ENCODE measurements around the gene AURKAIP1. TPM values are rescaled to one million over a fixed set of nuclear protein-coding genes. Genes with fewer than 3 reads are reported as not detected.

AURKAIP1 gene
- total and polyA plus RNA-seq, 4 donors, result 38.4 to 175 (median 97.7) TPM

DNA sequence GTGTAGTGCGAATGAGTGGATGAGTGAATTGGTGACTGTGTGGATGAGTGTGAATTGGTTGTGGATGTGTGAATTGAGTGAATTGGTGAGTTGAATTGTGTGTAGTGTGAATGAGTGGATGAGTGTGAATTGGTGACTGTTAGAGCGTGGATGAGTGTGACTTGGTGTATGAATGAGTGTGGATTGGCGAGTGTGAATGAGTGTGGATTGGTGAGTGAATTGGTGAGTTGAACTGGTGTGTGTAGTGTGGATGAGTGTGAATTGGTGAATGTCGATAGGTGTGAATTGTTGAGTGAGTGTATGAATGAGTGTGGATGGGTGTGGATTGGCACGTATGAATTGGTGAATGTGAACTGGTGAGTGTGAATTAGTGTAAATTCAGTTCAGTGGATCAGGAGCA lies 7.7 kb downstream of the AURKAIP1 start (continued):
- TF ChIP-seq, protein P1, sequence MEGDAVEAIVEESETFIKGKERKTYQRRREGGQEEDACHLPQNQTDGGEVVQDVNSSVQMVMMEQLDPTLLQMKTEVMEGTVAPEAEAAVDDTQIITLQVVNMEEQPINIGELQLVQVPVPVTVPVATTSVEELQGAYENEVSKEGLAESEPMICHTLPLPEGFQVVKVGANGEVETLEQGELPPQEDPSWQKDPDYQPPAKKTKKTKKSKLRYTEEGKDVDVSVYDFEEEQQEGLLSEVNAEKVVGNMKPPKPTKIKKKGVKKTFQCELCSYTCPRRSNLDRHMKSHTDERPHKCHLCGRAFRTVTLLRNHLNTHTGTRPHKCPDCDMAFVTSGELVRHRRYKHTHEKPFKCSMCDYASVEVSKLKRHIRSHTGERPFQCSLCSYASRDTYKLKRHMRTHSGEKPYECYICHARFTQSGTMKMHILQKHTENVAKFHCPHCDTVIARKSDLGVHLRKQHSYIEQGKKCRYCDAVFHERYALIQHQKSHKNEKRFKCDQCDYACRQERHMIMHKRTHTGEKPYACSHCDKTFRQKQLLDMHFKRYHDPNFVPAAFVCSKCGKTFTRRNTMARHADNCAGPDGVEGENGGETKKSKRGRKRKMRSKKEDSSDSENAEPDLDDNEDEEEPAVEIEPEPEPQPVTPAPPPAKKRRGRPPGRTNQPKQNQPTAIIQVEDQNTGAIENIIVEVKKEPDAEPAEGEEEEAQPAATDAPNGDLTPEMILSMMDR (IDR thresholded peaks at IDR 0.05; ENCODE audit: low read depth, low read length, missing input control), result no peak
- no peak for TF ChIP-seq RXRA (IDR thresholded peaks at IDR 0.05)
- TF ChIP-seq GABPA (IDR thresholded peaks at IDR 0.05 in 1 of 2, conservative IDR thresholded peaks at IDR 0.05 in 1 of 2), result no peak
- TF ChIP-seq, protein P2, sequence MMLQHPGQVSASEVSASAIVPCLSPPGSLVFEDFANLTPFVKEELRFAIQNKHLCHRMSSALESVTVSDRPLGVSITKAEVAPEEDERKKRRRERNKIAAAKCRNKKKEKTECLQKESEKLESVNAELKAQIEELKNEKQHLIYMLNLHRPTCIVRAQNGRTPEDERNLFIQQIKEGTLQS (IDR thresholded peaks at IDR 0.05), result no peak
- TF ChIP-seq HNF4A (conservative IDR thresholded peaks at IDR 0.05), result no peak
- TF ChIP-seq EGR1 (IDR thresholded peaks at IDR 0.05; ENCODE audit: low read depth in 2 of 2), result no peak
- no peak for TF ChIP-seq JUND (IDR thresholded peaks at IDR 0.05)

DNA sequence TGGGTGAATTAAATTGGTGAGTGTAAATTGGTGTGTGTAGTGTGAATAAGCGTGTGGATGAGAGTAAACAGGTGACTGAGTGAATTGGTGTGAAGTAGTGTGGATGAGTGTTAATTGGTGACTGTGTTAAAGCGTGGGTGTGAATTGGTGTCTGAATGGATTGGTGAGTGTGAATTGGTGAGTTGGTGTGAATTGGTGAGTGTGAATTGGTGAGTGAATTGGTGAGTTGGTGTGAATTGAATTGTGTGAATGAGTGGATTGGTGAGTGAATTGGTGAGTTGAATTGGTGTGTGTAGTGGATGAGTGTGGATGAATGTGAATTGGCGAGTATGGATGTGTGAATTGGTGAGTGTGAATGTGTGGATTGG lies 8.3 kb downstream of the AURKAIP1 start:
- WGBS, result 95% methylated on average over 3 of the region's 3 CpGs
- no peak for TF ChIP-seq YY1 (IDR thresholded peaks at IDR 0.05)
- no peak for TF ChIP-seq FOXA2 (IDR thresholded peaks at IDR 0.05)
- TF ChIP-seq, protein P3, sequence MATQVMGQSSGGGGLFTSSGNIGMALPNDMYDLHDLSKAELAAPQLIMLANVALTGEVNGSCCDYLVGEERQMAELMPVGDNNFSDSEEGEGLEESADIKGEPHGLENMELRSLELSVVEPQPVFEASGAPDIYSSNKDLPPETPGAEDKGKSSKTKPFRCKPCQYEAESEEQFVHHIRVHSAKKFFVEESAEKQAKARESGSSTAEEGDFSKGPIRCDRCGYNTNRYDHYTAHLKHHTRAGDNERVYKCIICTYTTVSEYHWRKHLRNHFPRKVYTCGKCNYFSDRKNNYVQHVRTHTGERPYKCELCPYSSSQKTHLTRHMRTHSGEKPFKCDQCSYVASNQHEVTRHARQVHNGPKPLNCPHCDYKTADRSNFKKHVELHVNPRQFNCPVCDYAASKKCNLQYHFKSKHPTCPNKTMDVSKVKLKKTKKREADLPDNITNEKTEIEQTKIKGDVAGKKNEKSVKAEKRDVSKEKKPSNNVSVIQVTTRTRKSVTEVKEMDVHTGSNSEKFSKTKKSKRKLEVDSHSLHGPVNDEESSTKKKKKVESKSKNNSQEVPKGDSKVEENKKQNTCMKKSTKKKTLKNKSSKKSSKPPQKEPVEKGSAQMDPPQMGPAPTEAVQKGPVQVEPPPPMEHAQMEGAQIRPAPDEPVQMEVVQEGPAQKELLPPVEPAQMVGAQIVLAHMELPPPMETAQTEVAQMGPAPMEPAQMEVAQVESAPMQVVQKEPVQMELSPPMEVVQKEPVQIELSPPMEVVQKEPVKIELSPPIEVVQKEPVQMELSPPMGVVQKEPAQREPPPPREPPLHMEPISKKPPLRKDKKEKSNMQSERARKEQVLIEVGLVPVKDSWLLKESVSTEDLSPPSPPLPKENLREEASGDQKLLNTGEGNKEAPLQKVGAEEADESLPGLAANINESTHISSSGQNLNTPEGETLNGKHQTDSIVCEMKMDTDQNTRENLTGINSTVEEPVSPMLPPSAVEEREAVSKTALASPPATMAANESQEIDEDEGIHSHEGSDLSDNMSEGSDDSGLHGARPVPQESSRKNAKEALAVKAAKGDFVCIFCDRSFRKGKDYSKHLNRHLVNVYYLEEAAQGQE (IDR thresholded peaks at IDR 0.05), result no peak
- no peak for TF ChIP-seq GABPA (IDR thresholded peaks at IDR 0.05 in 1 of 2, conservative IDR thresholded peaks at IDR 0.05 in 1 of 2)
- TF ChIP-seq JUND (IDR thresholded peaks at IDR 0.05), result no peak
- TF ChIP-seq RXRA (IDR thresholded peaks at IDR 0.05), result no peak
- no peak for TF ChIP-seq TAF1 (conservative IDR thresholded peaks at IDR 0.05)
- Histone ChIP-seq H3K27me3 (ENCODE audit: control insufficient read depth in 4 of 4, insufficient read depth in 4 of 4, low read length in 3 of 4) (no peaks in the 10 kb centered on the region), H3K9ac (ENCODE audit: low read depth in 1 of 2, low read length in 2 of 2) (no peak overlapping the region), H3K27ac (ENCODE audit: low read depth in 1 of 2, low read length in 2 of 2) (no peak overlapping the region), H3K36me3 (ENCODE audit: control insufficient read depth in 4 of 4, insufficient read depth in 3 of 4, low read depth in 1 of 4, low read length in 3 of 4) (no peaks in the 10 kb centered on the region), H3K9me3 (ENCODE audit: control insufficient read depth in 4 of 4, low read length in 3 of 4) (no peaks in the 10 kb centered on the region), H3K4me3 (ENCODE audit: low read depth in 1 of 3, low read length in 3 of 3) (no peak overlapping the region), H3K4me1 (ENCODE audit: control insufficient read depth in 4 of 4, insufficient read depth in 4 of 4, low read length in 3 of 4) (peaks cover 0 to under 1% (median under 1%) of the 10 kb centered on the region in 4 donors)
- DNase-seq (ENCODE audit: low spot score), result no peak

DNA sequence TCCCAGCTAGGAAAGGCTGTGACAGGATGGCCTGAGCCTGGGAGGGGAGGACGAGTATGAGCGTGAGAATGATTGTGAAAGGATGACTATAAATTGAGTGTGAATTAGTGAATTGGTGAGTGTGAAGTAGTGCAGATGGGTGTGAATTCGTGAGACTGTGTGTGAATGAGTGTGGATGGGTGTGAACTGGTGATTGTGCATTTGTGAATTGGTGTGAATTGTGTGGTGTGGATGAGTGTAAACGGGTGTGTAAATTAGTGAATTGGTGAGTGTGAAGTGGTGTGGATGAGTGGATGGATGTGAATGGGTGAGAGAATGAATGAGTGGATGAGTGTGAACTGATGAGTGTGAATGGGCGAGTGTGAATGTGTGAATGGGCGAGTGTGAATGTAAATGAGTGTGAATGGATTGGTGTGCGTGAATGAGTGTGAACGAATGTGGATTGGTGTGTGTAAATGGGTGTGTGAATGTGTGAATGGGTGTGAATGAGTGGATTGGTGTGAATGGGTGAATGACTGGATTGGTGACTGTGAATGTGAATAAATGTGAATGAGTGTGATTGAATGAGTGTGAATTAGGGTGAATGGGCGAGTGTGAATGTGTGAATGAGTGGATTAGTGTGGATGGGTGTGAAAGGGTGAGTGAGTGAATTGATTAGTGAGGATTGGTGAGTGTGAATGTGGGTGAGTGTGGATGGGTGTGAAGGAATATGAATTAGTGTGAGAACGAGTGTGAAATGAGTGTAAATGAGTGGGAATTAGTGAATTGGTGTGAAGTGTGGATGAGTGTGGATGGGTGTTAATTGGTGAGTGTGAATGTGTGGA lies 8.9 kb downstream of the AURKAIP1 start:
- DNase-seq (ENCODE audit: low spot score), result no peak
- 82% methylated on average over 10 of the region's 10 CpGs for WGBS
- TF ChIP-seq, protein P2 (IDR thresholded peaks at IDR 0.05), result no peak
- TF ChIP-seq, protein P4, sequence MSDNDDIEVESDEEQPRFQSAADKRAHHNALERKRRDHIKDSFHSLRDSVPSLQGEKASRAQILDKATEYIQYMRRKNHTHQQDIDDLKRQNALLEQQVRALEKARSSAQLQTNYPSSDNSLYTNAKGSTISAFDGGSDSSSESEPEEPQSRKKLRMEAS (IDR thresholded peaks at IDR 0.05), result no peak
- TF ChIP-seq GABPA (IDR thresholded peaks at IDR 0.05 in 1 of 2, conservative IDR thresholded peaks at IDR 0.05 in 1 of 2) (no peak), HNF4G (IDR thresholded peaks at IDR 0.05) (no peak), HNF4A (conservative IDR thresholded peaks at IDR 0.05) (no peak), RXRA (IDR thresholded peaks at IDR 0.05) (no peak), FOXA1 (IDR thresholded peaks at IDR 0.05) (no peak), EGR1 (IDR thresholded peaks at IDR 0.05; ENCODE audit: low read depth in 2 of 2) (no peak), SP1 (IDR thresholded peaks at IDR 0.05) (no peak), YY1 (IDR thresholded peaks at IDR 0.05) (no peak), JUND (IDR thresholded peaks at IDR 0.05) (no peak)
- TF ChIP-seq, protein P1 (IDR thresholded peaks at IDR 0.05; ENCODE audit: low read depth, low read length, missing input control), result no peak
- TF ChIP-seq, protein P5, sequence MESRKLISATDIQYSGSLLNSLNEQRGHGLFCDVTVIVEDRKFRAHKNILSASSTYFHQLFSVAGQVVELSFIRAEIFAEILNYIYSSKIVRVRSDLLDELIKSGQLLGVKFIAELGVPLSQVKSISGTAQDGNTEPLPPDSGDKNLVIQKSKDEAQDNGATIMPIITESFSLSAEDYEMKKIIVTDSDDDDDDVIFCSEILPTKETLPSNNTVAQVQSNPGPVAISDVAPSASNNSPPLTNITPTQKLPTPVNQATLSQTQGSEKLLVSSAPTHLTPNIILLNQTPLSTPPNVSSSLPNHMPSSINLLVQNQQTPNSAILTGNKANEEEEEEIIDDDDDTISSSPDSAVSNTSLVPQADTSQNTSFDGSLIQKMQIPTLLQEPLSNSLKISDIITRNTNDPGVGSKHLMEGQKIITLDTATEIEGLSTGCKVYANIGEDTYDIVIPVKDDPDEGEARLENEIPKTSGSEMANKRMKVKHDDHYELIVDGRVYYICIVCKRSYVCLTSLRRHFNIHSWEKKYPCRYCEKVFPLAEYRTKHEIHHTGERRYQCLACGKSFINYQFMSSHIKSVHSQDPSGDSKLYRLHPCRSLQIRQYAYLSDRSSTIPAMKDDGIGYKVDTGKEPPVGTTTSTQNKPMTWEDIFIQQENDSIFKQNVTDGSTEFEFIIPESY (IDR thresholded peaks at IDR 0.05), result no peak

More for the DNA sequence above, 8.9 kb downstream of the AURKAIP1 start:
- no peak overlapping the region for H3K4me3 ChIP-seq (ENCODE audit: low read depth in 1 of 3, low read length in 3 of 3)
- no peak overlapping the region for H3K9ac ChIP-seq (ENCODE audit: low read depth in 1 of 2, low read length in 2 of 2)
- no peaks in the 10 kb centered on the region for H3K9me3 ChIP-seq (ENCODE audit: control insufficient read depth in 4 of 4, low read length in 3 of 4)
- no peaks in the 10 kb centered on the region for H3K27me3 ChIP-seq (ENCODE audit: control insufficient read depth in 4 of 4, insufficient read depth in 4 of 4, low read length in 3 of 4)
- no peaks in the 10 kb centered on the region for H3K4me1 ChIP-seq (ENCODE audit: control insufficient read depth in 4 of 4, insufficient read depth in 4 of 4, low read length in 3 of 4)
- no peak overlapping the region for H3K27ac ChIP-seq (ENCODE audit: low read depth in 1 of 2, low read length in 2 of 2)
- H3K36me3 ChIP-seq (ENCODE audit: control insufficient read depth in 4 of 4, insufficient read depth in 3 of 4, low read depth in 1 of 4, low read length in 3 of 4), result no peaks in the 10 kb centered on the region

All from liver (tissue), 9 donors.